Measurements from ENCODE around the gene TARS3. TPM values are rescaled to one million over a fixed set of nuclear protein-coding genes. Genes with fewer than 3 reads are reported as not detected.

The TARS3 gene
- polyA plus RNA-seq, 1 donor = 20.8 TPM

- no peak for DNase-seq (ENCODE audit: low read depth)
Measured at GRCh38 chr15:101698314-101698713, 26.0 kb downstream of the TARS3 start.

- no peak for DNase-seq (ENCODE audit: low read depth)
Measured at GRCh38 chr15:101697488-101697887, 26.8 kb downstream of the TARS3 start.

GRCh38 chr15:101696829-101697228, 27.4 kb downstream of the TARS3 start:
- DNase-seq (ENCODE audit: low read depth) = no peak

GRCh38 chr15:101694261-101694660, 30.0 kb downstream of the TARS3 start:
- no peak for DNase-seq (ENCODE audit: low read depth)

- DNase-seq (ENCODE audit: low read depth) = no peak
Measured at GRCh38 chr15:101692801-101693598, 31.3 kb downstream of the TARS3 start.

GRCh38 chr15:101689901-101690300, 34.4 kb downstream of the TARS3 start:
- no peak for DNase-seq (ENCODE audit: low read depth)

- DNase-seq (ENCODE audit: low read depth) = no peak
Measured at GRCh38 chr15:101686718-101687117, 37.6 kb downstream of the TARS3 start.

- DNase-seq (ENCODE audit: low read depth) = no peak
Measured at GRCh38 chr15:101684877-101685276, 39.4 kb downstream of the TARS3 start.

GRCh38 chr15:101684384-101684783, 39.9 kb downstream of the TARS3 start:
- no peak for DNase-seq (ENCODE audit: low read depth)

GRCh38 chr15:101679806-101680205, 44.5 kb downstream of the TARS3 start:
- DNase-seq (ENCODE audit: low read depth) = no peak

- no peak for DNase-seq (ENCODE audit: low read depth)
Measured at GRCh38 chr15:101676921-101677329, 47.3 kb downstream of the TARS3 start.

GRCh38 chr15:101675796-101676582, 48.3 kb downstream of the TARS3 start:
- no peak for DNase-seq (ENCODE audit: low read depth)

GRCh38 chr15:101675015-101675414, 49.3 kb downstream of the TARS3 start:
- no peak for DNase-seq (ENCODE audit: low read depth)

- no peak for DNase-seq (ENCODE audit: low read depth)
Measured at GRCh38 chr15:101672298-101672697, 52.0 kb downstream of the TARS3 start.

GRCh38 chr15:101669744-101670143, 54.5 kb downstream of the TARS3 start:
- DNase-seq (ENCODE audit: low read depth) = no peak

- no peak for DNase-seq (ENCODE audit: low read depth)
Measured at GRCh38 chr15:101667881-101668280, 56.4 kb downstream of the TARS3 start.

GRCh38 chr15:101664303-101664913, 59.9 kb downstream of the TARS3 start:
- no peak for DNase-seq (ENCODE audit: low read depth)

GRCh38 chr15:101662203-101662602, 62.1 kb downstream of the TARS3 start:
- no peak for DNase-seq (ENCODE audit: low read depth)

GRCh38 chr15:101660005-101660404, 64.3 kb downstream of the TARS3 start:
- no peak for DNase-seq (ENCODE audit: low read depth)

GRCh38 chr15:101657968-101658784, 66.1 kb downstream of the TARS3 start:
- DNase-seq (ENCODE audit: low read depth) = no peak

GRCh38 chr15:101657171-101657570, 67.1 kb downstream of the TARS3 start:
- DNase-seq (ENCODE audit: low read depth) = no peak
